Activated CD4-positive, alpha-beta memory T cell treated with anti-CD3 and anti-CD28 coated beads for 36 hours (primary cell): ENCODE data around the gene SAXO2. TPM values are rescaled to one million over a fixed set of nuclear protein-coding genes. Genes with fewer than 3 reads are reported as not detected.
"Not testable (repeated sequence)": the region's sequence is repeated elsewhere in the genome, so short reads cannot be mapped to it uniquely, and the experiment has no call there.

Experiments
- CTCF ChIA-PET: fragments of 350-600 bp; sonication (Branson Sonifier 250); formaldehyde crosslinking; loops from one replicate; lab custom pipeline; 2021; ENCODE audit warnings: antibody characterized with exemption, inconsistent platforms; lab: Charles Lee
- POLR2A ChIA-PET: fragments of 350-600 bp; sonication (Branson Sonifier 250); formaldehyde crosslinking; loops from one replicate; lab custom pipeline; 2021; ENCODE audit warnings: antibody characterized with exemption; lab: Charles Lee
- DNase-seq: peaks from one replicate; pipeline ENCODE4 v3.0.0-alpha.2; 2020
- H3K27ac Mint-ChIP-seq: one replicate; pipeline ENCODE4 v1.8.0; 2021; ENCODE audit warnings: mixed read lengths
- H3K27me3 Mint-ChIP-seq: one replicate; pipeline ENCODE4 v1.8.0; 2021; ENCODE audit warnings: mixed read lengths
- H3K36me3 Mint-ChIP-seq: one replicate; pipeline ENCODE4 v1.8.0; 2021; ENCODE audit warnings: mixed read lengths
- H3K4me1 Mint-ChIP-seq: one replicate; pipeline ENCODE4 v1.8.0; 2021; ENCODE audit warnings: low read depth, mixed read lengths
- H3K4me3 Mint-ChIP-seq: one replicate; pipeline ENCODE4 v1.8.0; 2021; ENCODE audit warnings: mild to moderate bottlenecking, mixed read lengths
- H3K9me3 Mint-ChIP-seq: one replicate; pipeline ENCODE4 v1.8.0; 2021; ENCODE audit warnings: mixed read lengths
- intact Hi-C: fragments of 100-400 bp; cut with micrococcal nuclease; formaldehyde crosslinking; loops from one replicate; pipeline ENCODE4 v1.15.1; 2023
- total RNA-seq, 2 experiments: library from RNA; stranded (reverse); gene quantifications; one replicate each; pipeline ENCODE4 v1.2.3, GENCODE V29; 2021

Gene SAXO2
- total RNA-seq, 2 experiments from 2014 or later, result 0.81 TPM; not detected in 1

GRCh38 chr15:82332711-82333602 lies 70.3 kb downstream of the SAXO2 start:
- H3K27me3 Mint-ChIP-seq, H3K9me3 Mint-ChIP-seq, CTCF ChIA-PET, H3K4me3 Mint-ChIP-seq, H3K36me3 Mint-ChIP-seq, H3K4me1 Mint-ChIP-seq, intact Hi-C loops, POLR2A ChIA-PET, H3K27ac Mint-ChIP-seq, DNase-seq: not testable (repeated sequence)

- H3K9me3 Mint-ChIP-seq, intact Hi-C loops, CTCF ChIA-PET, POLR2A ChIA-PET, H3K4me3 Mint-ChIP-seq, H3K4me1 Mint-ChIP-seq, H3K27me3 Mint-ChIP-seq, DNase-seq, H3K27ac Mint-ChIP-seq, H3K36me3 Mint-ChIP-seq: not testable (repeated sequence)
Measured at GRCh38 chr15:82333603-82334553, 71.3 kb downstream of the SAXO2 start.

Other genes with a start within 250 kb of the SAXO2 start
- under 1 TPM; 0.67 to 0.82 TPM for gene MEX3B, start 216.8 kb upstream of the SAXO2 start, total RNA-seq
- gene EFL1, start 84 bp upstream of the SAXO2 start, total RNA-seq, result 10 to 100 TPM; 27.7 to 28.1 TPM
- 1 to 10 TPM; 1.3 to 1.7 TPM for gene GOLGA6L10, start 86.7 kb downstream of the SAXO2 start, total RNA-seq
- gene GOLGA6L9, start 167.0 kb downstream of the SAXO2 start, total RNA-seq, result 1 to 10 TPM; 1.8 to 1.9 TPM